Stimulated activated memory B cell treated with anti-CD40 and anti-IgM and Interleukin-4, amounts not matched to agents 10 μg/mL and 1 μg/mL and 100 μg/mL, for 72 hours (primary cell): ENCODE data around the gene MAFG.

Source experiments
- ATAC-seq: fragments of 150-1000 bp; cut with Tn5 transposase; 2 replicates; pipeline ENCODE4 v1.10.0; 2021
- H3K27ac Mint-ChIP-seq: one replicate; pipeline ENCODE4 v1.8.0; 2022; ENCODE audit warnings: mild to moderate bottlenecking, mixed read lengths
- H3K27me3 Mint-ChIP-seq: one replicate; pipeline ENCODE4 v1.8.0; 2022; ENCODE audit warnings: mixed read lengths
- H3K36me3 Mint-ChIP-seq: one replicate; pipeline ENCODE4 v1.8.0; 2022; ENCODE audit warnings: mixed read lengths
- H3K4me1 Mint-ChIP-seq: one replicate; pipeline ENCODE4 v1.8.0; 2022; ENCODE audit warnings: mixed read lengths
- H3K4me3 Mint-ChIP-seq: one replicate; pipeline ENCODE4 v1.8.0; 2022; ENCODE audit warnings: mild to moderate bottlenecking, moderate library complexity, mixed read lengths
- H3K9me3 Mint-ChIP-seq: one replicate; pipeline ENCODE4 v1.8.0; 2022; ENCODE audit warnings: mixed read lengths

Gene MAFG

DNA sequence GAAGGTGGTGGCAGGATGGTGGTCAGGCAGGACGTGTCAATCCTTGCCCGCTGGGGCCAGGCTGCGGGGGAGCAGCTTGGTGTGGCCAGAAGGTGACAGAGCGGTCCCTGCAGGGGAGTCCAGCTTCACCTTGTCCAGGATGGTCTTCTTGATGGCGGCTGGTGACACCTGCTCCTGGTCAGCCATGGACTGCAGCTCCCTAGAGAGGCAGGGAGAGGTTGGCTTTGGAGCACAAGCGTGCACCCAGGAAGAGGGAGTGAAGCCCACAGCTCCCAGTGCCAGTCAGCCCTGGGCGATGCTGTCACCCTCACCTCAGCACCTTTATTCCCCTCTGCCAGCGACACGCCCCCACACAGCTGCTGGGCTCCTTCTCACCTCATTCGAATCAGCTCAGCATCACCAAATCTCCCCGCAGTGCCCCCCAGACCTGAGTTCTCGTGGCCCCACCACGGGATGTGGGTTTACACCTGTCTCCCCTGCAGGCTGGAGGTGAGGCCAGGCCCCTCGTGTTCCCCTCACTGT, 5.7 kb upstream of the MAFG start:
- Mint-ChIP-seq H3K4me3 (no peak overlapping the region), H3K9me3 (no peaks in the 10 kb centered on the region), H3K27ac (no peak overlapping the region), H3K36me3 (peaks cover 10% of the 10 kb centered on the region), H3K27me3 (peaks cover 54% of the 10 kb centered on the region), H3K4me1 (peaks cover 35% of the 10 kb centered on the region)
- ATAC-seq, result no peak

DNA sequence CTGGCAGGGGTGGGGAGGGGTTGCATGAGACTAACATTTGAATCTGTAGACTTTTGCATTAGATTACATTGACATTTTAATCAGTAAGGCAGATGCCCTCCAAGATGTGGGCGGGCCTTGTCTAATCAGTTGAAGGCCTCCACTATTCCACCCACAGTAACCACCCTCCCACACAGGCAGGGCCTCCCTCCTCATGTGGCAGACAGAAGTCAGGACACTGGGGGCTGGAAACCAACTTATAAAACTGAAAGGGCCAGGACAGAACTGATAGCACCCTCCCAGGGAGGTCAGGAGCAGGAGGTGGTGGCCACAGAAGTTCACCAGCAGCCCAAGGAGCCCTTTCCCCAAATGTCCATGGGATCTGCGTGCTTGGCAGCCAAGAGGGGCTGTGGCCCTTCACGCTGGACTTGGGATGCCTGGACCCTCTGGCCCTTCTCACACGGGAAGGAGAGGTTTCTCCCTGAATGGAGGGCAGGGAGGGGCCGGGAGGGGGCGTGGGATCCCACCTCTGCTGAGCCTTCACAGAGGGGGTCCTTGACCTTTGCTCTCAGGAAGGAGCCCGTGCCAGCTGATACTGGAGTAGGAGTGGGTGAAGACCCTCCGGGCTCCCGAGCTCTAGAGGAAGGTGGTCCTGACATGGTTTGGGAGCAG, 4.9 kb upstream of the MAFG start:
- Mint-ChIP-seq H3K27me3 (peaks cover 47% of the 10 kb centered on the region), H3K9me3 (no peaks in the 10 kb centered on the region), H3K4me1 (peaks cover 29% of the 10 kb centered on the region), H3K27ac (no peak overlapping the region), H3K36me3 (peaks cover 10% of the 10 kb centered on the region), H3K4me3 (no peak overlapping the region)
- ATAC-seq, result no peak

DNA sequence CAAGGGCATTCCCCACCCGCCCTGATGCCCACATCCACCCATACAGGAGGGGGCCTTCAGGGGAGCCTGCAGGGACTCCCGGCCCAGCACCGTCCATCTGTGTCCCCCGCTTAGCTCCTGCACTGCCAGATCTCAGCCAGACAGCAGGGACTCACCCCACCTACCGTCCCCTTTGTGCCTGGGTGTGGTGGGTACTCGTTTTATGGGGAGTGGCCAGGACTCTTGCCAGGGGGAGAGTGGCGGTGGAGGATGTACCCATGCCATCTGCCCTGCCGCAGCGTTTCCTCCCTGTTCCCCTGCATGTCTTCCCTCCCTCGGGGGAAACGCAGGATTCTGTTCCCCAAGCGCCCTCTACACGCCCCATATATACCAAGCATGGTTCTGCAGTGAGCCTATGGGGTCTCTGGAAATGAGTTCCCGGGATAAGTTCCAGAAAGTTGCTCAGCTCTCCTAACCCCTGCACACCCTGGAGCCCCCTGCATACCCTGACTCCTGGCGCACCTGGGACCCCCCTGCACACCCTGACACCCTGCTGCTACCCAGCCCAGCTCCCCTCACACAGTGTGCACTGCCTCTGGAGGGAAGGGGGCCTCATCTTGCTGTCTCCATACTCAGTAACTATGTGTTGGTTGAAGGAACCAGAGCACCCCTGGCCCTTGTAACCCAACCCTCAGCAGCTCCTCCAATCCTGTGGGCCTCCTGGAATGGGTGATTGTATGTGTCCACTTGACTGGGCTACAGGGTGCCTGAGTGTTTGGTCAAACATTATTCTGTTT, 4.2 kb upstream of the MAFG start:
- Mint-ChIP-seq H3K4me3 (no peak overlapping the region), H3K36me3 (peaks cover 10% of the 10 kb centered on the region), H3K27me3 (peaks cover 46% of the 10 kb centered on the region), H3K9me3 (no peaks in the 10 kb centered on the region), H3K4me1 (peaks cover 27% of the 10 kb centered on the region), H3K27ac (no peak overlapping the region)
- no peak for ATAC-seq

DNA sequence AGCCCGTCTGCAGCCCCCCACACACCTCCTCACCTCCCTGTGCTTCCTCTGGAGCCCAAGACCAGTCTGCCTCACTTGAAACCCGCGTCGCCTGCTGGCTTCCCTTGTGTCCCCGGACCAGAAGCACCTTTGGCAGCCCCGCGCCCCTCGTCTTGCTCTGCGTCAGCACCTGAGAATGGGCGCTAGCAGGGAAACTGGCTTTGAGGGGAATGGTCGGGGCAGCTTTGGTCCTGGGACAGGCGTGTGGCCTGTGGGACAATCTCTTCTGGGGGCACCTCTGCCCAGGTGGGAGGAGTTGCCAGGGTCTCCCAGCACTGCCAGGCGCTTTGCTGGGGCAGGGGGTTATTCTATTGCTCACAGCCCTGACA, 3.6 kb upstream of the MAFG start:
- Mint-ChIP-seq H3K27me3 (peaks cover 46% of the 10 kb centered on the region), H3K9me3 (no peaks in the 10 kb centered on the region), H3K27ac (no peak overlapping the region), H3K4me3 (no peak overlapping the region), H3K36me3 (peaks cover 10% of the 10 kb centered on the region), H3K4me1 (peaks cover 27% of the 10 kb centered on the region)
- no peak for ATAC-seq

DNA sequence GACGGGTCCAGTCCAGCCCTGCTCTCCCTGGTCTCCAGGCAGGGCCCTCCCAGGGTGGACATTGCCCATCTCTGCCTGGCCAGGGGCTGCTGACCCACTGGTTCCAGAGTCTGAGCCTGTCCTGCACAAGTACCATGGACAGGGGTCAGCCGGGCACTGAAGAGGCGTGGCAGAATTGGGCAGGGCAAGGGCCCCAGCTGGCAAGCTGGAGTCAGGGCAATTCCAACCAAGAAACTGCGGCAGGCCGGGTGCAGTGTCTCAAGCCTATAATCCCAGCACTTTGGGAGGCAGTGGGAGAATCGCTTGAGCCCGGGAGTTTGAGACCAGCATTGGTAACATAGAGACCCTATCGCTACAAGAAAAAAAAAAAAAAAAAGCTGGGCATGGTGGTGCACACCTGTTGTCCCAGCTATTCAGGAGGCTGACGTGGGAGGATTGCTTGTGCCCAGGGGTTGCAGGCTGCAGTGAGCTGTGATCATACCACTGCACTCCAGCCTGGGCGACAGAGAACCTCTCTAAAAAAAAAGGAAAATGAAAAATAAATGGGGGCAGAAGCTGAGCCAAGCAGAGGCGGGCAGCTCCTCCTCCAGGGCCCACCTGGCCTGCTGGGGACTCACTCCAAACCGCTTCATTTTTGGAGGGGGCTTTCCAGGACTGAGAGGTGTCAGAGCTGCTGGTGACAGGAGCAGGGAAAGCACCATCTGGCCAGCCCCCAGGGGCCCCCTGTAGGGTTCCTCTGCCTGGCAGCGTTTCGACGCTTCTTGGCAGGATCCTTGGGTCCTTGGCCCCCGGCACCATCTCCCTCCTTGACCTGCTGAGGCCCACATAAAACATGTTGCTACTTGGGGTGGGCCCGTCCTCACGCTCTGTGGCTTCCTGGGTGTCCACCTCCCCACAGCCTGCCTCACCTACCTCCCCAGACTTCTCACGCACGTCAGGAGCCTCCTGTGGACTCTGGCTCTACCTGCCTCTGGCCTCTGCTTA, 2.9 kb upstream of the MAFG start:
- Mint-ChIP-seq H3K36me3 (peaks cover 10% of the 10 kb centered on the region), H3K4me1 (peaks cover 27% of the 10 kb centered on the region)

DNA sequence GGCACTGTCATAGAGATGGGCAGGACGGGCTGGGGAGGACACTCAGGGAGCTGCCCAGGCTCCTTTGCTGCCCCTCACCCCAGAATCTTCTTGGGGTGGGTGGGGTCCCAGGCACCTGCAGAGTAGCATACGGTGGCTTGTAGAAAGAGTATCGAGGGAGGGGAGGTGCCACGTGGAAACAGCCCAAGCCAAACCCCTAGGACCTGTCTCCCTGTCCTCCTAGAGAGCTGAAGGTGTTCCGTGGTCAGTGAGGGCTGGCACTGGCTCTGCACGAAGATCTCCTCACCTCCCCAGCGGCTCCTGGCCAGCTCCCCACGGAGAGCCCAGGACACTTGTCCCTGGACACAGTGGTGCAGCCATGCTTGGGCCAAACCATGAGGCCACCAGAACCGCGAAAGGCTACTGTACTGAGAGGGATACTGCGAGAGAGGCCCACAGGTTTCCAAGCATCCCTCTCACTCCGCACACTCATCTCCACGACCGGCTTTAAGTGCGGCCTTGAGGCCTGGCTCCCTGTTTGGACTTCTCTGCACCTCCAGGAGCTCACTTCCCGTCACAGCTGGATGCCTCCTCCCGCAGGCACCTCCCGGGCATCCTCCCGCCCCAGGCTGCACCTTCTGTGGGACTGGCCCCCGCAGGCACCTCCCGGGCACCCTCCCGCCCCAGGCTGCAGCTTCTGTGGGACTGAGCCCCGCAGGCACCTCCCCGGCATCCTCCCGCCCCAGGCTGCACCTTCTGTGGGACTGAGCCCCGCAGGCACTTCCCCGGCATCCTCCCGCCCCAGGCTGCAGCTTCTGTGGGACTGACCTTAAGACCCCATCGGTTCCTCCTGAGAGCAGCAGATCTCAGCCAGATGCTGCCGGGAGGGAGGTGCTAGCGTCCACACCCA, 2.0 kb upstream of the MAFG start:
- H3K4me3 Mint-ChIP-seq, result peak overlapping the region; percentile 38
- peaks cover 29% of the 10 kb centered on the region for H3K4me1 Mint-ChIP-seq
- H3K36me3 Mint-ChIP-seq, result peaks cover 6% of the 10 kb centered on the region
- peaks cover 46% of the 10 kb centered on the region for H3K27me3 Mint-ChIP-seq
- H3K9me3 Mint-ChIP-seq, result no peaks in the 10 kb centered on the region
- no peak for ATAC-seq
- no peak overlapping the region for H3K27ac Mint-ChIP-seq

More for the DNA sequence above, 2.9 kb upstream of the MAFG start:
- H3K27ac Mint-ChIP-seq, result no peak overlapping the region
- ATAC-seq, result no peak
- H3K4me3 Mint-ChIP-seq, result no peak overlapping the region
- no peaks in the 10 kb centered on the region for H3K9me3 Mint-ChIP-seq
- peaks cover 46% of the 10 kb centered on the region for H3K27me3 Mint-ChIP-seq

DNA sequence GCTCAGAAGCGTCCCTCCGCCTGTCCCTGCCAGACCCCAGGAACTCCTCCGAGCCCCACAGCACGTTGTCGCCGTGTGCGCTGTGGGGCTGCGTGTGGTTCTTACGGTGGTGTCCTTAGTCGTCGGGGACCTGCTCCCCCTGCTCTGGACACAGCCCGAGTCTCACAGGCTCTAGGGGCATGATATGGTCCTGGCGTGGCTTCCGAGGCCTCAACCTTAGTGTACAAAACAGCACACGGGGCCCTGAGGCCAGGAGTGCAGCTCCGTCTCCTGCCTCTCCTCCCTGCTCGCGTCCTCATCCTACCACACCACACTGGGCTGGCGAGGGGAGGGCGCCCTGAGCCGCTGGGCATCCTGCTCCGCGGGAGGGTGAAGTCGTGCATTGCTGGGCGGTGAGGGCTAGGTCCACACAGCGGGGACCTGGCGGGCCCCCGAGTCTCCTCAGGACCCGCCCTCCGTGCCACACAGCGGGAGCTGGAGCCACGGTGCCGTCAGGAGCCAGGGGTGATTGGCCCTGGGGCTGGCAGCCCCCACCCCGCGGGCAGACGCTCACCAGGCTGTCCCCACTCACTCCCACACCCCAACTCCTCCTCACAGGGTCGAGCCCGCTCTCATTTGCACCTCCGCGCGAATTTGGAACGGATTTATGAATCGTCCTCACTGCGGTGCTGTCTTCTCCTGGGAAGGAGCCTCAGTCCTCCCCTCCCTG, 1.2 kb upstream of the MAFG start:
- H3K27ac Mint-ChIP-seq, result no peak overlapping the region
- peaks cover 46% of the 10 kb centered on the region for H3K27me3 Mint-ChIP-seq
- peak overlapping the region; percentile 38 for H3K4me3 Mint-ChIP-seq
- H3K9me3 Mint-ChIP-seq, result no peaks in the 10 kb centered on the region
- no peak for ATAC-seq
- H3K4me1 Mint-ChIP-seq, result peaks cover 36% of the 10 kb centered on the region
- H3K36me3 Mint-ChIP-seq, result peaks cover 2% of the 10 kb centered on the region

DNA sequence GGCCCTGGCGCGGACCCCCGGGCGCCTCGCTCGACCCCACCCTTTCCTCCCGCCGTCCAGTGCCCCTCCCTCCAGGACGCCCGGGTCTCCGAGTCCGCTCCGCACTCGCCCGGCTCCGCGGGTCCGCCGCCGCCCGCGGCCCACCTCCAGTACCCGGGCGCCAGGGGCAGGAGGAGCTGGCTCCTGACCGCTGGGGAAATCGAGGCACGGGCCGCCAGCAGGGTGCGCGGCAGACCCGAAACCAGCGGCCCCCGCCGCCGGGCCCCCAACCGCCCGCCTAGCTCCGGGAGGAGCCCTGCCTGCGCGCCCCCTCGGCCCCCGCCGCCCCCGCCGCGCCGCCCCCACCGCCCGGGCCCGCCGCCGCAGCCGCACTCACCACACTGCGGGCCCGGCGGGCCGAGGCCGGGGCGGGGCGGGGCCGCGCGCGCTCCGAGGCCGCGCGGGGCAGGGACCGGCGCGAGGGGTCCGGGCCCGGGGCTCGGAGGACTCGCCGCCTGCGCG, 333 bp downstream of the MAFG start:
- Mint-ChIP-seq H3K4me1 (peaks cover 45% of the 10 kb centered on the region), H3K36me3 (peaks cover 9% of the 10 kb centered on the region), H3K9me3 (no peaks in the 10 kb centered on the region), H3K27me3 (peaks cover 36% of the 10 kb centered on the region), H3K4me3 (peak overlapping the region; percentile 64), H3K27ac (peak overlapping the region; percentile 87)
- peak; percentile 46 for ATAC-seq

DNA sequence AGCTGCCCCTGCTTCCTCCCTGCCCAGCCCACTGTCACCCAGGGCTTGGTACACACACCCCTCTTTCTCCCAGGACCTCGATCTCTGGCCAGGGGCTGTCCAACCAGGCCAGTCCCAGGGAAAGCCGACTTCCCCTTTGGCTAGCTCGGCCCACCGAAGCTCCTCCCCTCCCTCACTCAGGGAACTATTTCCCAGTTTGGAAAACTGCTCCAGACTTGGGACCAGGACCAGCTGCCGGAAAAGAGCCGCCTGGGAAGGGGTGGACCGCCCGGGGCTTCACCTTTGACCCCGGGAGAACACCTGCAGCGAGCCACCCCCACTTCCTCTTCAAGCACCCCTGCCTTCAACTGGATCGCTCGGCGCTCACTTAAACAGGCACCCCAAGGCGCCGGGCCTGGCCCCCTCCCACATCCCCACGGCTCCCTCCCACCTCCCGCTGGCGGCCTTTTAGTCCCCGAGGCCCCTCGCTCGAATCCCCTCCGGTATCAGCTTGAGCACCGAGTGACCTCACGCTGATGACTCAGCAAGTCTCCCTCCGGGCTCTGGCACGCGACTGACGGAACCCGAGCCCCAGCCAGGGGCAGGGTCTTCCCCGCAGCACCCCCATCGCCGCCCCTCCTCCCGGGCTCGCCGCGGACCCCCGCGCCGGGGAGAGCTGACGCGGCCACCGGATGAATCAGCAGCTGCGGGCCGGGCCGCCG, 934 bp downstream of the MAFG start:
- H3K4me1 Mint-ChIP-seq, result peaks cover 39% of the 10 kb centered on the region
- H3K9me3 Mint-ChIP-seq, result no peaks in the 10 kb centered on the region
- H3K27me3 Mint-ChIP-seq, result peaks cover 30% of the 10 kb centered on the region
- peak overlapping the region; percentile 87 for H3K27ac Mint-ChIP-seq
- peaks cover 15% of the 10 kb centered on the region for H3K36me3 Mint-ChIP-seq
- peak; percentile 65 for ATAC-seq
- H3K4me3 Mint-ChIP-seq, result peak overlapping the region; percentile 92

DNA sequence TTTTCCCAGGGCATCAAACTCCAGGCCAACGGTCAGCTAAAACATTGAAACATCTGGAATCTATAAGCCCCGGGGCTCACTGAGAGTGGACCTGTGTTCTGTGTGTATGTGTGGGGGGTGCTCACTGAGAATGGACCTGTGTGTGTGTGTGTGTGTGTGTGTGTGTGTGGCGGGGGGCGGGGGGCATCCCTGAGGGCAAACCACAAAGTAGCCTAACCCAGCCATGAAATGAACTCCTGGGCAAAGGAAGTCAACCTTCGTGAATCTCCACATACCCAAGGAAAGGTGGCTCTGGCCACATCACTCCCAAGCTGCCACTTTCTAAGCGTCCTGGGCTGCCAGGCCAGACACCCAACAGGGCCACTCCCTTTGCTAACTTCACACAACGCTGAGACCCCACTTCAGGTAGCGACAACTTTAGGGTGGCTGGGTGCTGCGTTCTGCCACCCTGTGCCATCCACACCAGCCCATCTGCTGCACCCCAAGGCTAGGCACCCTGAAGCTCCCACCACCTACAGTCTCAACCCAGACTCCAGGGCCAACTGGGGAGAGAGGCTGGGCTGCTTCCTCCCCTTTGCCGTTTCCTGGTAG, 1.6 kb downstream of the MAFG start:
- H3K27ac Mint-ChIP-seq, result peak overlapping the region; percentile 87
- no peak for ATAC-seq
- H3K27me3 Mint-ChIP-seq, result peaks cover 24% of the 10 kb centered on the region
- peaks cover 15% of the 10 kb centered on the region for H3K36me3 Mint-ChIP-seq
- peak overlapping the region; percentile 92 for H3K4me3 Mint-ChIP-seq
- no peaks in the 10 kb centered on the region for H3K9me3 Mint-ChIP-seq
- peaks cover 36% of the 10 kb centered on the region for H3K4me1 Mint-ChIP-seq

DNA sequence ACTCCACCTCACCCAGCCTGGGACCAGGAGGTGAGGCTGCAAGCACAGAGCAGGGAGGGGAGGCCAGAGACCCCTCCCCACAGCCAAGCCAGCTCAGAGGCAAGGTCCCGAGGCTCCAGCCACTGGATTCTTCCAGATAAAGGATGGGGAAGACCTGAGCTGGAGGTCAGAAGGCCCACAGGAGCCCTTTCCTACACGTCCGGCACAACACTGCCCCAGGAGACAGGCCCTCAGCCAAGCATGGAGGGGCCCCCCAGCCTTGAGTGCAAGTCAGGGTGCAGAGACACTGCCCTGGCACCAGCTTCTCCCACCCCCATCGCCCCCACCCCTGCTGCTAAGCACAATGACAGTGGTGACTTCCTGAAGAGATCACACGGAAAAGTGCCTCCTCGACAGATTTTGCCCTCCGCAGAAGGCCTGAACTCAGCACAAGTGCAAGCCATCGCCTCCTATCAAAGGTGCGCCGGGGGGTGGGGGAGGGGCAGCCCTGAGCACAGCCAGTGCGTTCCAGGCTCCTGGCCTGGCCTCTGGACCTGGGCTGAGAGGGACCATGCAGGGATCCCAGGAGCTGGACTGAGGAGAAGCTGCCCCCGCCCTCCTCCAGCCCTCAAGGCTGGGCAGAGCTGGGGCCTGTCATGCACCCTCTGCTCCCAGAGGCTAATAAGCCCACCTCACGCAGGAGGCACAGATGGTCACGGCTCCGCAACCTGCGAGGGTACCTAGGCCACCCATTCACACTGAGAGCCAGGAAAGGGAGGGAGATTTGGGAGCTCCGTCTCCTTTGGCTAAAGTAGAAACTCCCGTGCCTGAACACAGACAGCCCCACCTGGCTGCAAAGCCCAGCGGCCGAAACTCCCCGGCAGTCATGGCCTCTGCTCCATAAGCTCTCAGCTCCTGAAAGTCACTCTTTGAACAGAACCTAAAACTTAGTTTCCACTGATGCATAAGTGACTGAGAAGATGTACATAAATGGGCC, 2.7 kb downstream of the MAFG start:
- H3K4me1 Mint-ChIP-seq, result peaks cover 31% of the 10 kb centered on the region
- peaks cover 13% of the 10 kb centered on the region for H3K27me3 Mint-ChIP-seq
- peak overlapping the region; percentile 92 for H3K4me3 Mint-ChIP-seq
- no peaks in the 10 kb centered on the region for H3K9me3 Mint-ChIP-seq
- ATAC-seq, result no peak
- H3K36me3 Mint-ChIP-seq, result peaks cover 15% of the 10 kb centered on the region
- H3K27ac Mint-ChIP-seq, result no peak overlapping the region
